GM18858 (cell line): ENCODE data around the gene LRRC56.

ENCODE experiments used
- ATAC-seq: cut with Tn5 transposase; IDR thresholded peaks from one replicate; pipeline ENCODE4 v1.9.1; 2021; ENCODE audit not compliant: unreplicated experiment

Gene LRRC56

GRCh38 chr11:592501-592900 is 55.2 kb downstream of the LRRC56 start:
- ATAC-seq, result no peak

GRCh38 chr11:592918-593317 is 55.6 kb downstream of the LRRC56 start:
- ATAC-seq, result no peak

GRCh38 chr11:593347-593746 is 56.0 kb downstream of the LRRC56 start:
- ATAC-seq, result no peak

- no peak for ATAC-seq
Measured at GRCh38 chr11:595400-595799, 58.1 kb downstream of the LRRC56 start.

GRCh38 chr11:596374-596773 is 59.0 kb downstream of the LRRC56 start:
- ATAC-seq, result no peak

- ATAC-seq, result no peak
Measured at GRCh38 chr11:597166-597725, 59.9 kb downstream of the LRRC56 start.

GRCh38 chr11:598005-598680 is 60.8 kb downstream of the LRRC56 start:
- no peak for ATAC-seq

- ATAC-seq, result no peak
Measured at GRCh38 chr11:601573-602245, 64.4 kb downstream of the LRRC56 start.

- no peak for ATAC-seq
Measured at GRCh38 chr11:603154-603553, 65.8 kb downstream of the LRRC56 start.
